NOMO-1 treated with dmso at 0.1 percent for 144 hours (cell line): ENCODE results near the gene RPL7L1.
"Not testable (repeated sequence)": the region's sequence is repeated elsewhere in the genome, so short reads cannot be mapped to it uniquely, and the experiment has no call there.

Experiments used
- DNase-seq: peaks from one replicate; lab custom pipeline; 2025; ENCODE audit not compliant: unreplicated experiment; lab: John Stamatoyannopoulos, UW

RPL7L1 gene

DNA sequence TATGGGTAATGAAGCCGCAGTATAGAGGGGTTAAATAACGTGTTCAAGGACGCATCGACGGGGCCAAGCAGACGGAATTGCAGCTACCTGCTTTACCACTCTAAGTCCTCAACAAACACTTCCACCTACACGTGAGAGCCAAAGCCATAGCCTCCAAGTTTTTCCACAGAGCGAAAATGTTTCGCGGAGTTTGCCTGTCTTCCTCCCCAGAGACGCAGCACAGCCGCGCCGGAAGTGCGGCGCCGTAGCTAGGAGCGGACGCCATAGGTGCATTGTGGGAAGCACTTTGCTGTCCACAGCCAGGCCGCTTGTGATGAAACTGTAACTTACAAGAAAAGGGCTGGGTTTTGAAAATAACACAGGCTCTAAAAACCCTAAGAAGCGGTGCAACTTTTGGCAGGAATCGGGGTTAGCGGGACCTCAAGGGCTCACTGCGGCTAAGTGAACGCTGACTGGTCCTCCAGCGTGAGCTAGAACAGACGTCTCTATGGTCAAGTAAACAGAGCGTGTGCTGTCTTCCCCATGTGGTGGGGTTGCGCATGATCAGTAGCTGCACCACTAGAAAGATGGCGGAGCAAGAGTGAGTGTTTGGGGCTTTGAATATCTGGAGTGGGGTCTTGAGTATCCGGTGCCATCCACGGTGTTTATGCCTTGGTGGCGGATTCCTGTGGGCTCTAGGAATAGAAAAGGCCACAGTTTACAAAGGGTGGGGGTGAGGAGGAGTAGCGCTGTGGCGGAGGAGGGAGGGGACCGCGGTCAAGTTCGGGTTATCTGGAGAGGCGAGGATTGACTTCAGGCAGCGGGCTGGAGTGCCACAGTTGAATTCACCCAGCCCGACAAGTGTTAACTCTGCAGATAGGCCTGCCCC, at the start of gene RPL7L1:
TSS of gene RPL7L1 (plus strand) at position 245 of the 868 bp plus-strand sequence. CDS start at position 540, 295 bp downstream.
- DNase-seq, result peak; percentile 81

DNA sequence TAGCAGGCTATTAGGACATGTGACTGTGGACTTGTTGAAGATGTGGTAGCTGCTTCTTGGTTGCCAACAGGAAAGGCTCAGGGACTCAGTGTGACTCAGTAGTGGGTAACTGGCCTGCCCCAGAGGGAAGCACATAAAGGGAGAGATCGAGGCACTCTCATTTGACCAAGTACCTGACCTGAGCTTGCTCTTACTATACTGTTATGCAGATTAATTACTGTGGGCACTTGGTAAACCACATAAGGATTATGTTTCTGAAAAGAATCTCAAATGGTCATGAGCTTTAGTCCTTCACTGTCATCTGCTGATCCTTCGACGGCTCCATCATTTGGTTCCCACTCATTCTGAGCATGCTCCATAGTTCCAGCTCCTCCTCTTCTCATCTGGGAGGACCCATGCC, 48.2 kb upstream of the RPL7L1 start:
- DNase-seq, result no peak

DNA sequence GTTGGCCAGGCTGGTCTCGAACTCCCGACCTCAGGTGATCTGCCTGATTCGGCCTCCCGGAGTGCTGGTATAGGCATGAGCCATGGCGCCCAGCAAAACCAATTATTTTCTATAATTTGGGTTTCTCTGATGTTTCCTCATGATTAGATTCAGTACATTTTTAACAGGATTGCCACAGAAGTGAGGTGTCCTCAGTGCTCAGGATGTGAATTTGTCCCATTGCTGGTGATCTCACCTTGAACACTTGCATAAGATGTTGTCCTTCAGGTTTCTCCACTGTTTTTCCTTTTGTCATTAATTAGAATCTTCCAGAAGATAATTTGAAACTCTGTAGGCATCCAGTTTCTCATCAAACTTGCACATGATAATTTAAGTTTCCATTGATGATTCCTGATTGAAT, 45.4 kb upstream of the RPL7L1 start:
- no peak for DNase-seq

DNA sequence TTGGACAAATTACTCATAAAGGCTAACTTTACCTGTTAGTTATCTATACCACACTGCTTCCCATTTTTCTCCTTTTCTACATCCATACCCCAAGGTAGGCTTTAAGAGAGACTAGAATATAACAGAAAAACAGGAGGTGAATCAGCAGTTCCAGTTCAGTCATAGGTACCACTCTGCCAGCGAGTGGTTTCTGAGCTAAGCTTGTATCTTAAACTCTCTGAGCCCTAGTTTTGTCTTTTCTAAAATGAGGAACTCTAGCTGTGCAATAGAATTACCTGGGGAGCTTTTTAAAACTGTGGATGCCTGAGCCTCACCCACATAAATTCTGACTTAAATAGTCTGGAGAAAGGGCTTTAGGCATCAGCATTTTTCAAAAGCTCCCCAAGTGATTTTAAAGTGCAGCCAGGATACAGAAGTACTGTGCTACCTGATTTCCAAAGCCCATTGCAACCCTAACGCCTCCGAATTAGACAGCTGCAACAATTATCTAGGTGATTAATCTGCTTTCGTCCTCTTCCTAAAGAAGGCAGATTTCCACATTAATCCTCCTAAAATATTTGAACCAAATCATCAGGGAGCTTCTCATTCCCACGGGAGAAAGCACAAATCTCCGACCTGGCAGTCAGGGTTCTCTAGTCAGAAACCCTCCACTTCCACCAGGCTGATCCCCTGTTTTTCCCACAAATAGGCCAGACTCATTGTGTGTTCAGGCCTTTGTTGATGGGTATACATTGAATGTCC, 37.4 kb upstream of the RPL7L1 start:
- DNase-seq, result no peak

- DNase-seq, result no peak
These were observed 34.1 kb upstream of the RPL7L1 start for GRCh38 chr6:42845327-42845694.

GRCh38 chr6:42846505-42846904, 32.9 kb upstream of the RPL7L1 start:
- no peak for DNase-seq

GRCh38 chr6:42848700-42849099, 30.7 kb upstream of the RPL7L1 start:
- no peak for DNase-seq

GRCh38 chr6:42851599-42851998, 27.8 kb upstream of the RPL7L1 start:
- DNase-seq, result no peak

- DNase-seq, result no peak
These were observed 19.4 kb upstream of the RPL7L1 start for GRCh38 chr6:42860036-42860435.

- no peak for DNase-seq
These were observed 18.9 kb upstream of the RPL7L1 start for GRCh38 chr6:42860481-42860880.

DNA sequence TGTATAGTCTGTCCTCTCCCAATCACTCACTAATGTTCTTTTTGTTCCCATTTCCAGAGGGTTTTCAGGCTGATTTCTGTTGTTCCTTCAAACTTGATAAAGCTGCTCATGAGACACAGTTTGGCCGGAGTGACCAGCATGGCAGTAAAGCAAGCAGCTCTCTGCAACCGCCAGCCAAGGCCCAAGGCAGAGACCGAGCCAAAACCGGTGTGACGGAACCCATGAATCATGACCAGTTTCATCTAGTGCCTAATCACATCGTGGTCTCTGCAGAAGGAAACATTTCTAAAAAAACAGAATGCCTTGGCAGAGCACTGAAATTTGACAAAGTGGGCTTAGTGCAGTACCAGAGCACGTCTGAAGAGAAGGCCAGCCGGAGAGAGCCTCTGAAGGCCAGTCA, 14.8 kb upstream of the RPL7L1 start:
- no peak for DNase-seq

DNA sequence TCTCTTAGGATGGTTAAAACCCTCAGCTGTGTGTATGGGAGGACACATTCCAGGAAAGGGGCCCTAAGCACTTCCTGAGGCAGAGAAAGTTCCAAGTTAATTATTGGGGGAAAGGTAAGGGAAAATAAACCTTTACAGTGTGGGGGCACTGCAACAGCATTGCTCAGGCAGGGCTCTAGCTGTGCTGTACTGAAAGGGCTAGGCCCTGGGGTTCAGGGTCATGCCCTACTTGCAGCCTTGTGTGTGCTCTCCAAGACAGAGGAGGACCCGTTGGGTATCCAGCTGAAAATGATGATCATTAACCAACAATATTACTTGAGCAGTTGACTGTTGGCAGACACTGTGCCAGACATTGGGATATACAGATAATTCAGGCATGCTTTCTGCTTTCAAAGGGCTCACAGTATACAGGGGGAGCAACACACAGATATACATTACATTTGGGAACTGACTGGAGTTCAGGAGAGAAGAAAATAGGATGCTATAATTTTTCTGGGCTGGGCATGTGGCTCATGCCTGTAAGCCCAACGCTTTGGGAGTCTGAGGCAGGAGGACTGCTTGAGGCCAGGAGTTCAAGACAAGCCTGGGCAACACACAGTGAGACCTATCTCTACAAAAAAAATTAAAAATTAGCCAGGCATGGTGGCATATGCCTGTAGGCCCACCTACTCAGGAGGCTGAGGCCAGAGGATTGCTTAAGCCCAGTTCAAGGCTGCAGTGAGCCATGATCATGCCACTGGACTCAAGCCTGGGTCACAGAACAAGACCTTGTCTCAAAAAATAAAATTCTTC, 9.1 kb upstream of the RPL7L1 start:
- DNase-seq, result no peak

GRCh38 chr6:42871711-42872110, 7.7 kb upstream of the RPL7L1 start:
- no peak for DNase-seq

DNA sequence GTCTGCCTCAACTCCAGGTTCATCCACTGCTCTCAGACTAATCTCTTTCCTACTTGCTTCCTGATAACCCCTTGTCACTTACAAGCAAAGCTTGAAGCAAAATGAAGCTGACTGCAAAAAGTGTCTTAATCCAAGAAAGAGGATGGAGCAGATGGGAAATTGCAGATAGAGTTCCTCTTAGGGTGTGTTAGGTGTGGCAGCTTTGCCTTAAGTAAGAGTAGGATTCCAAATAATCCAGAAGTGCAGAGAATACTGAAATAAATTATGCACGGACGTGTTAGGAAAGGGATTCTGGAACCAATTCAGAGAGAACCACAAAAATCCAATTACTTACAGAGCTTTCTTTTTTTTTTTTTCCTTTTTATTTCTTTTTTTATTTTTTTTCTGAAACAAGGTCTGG, 6.1 kb upstream of the RPL7L1 start:
- DNase-seq, result no peak

DNA sequence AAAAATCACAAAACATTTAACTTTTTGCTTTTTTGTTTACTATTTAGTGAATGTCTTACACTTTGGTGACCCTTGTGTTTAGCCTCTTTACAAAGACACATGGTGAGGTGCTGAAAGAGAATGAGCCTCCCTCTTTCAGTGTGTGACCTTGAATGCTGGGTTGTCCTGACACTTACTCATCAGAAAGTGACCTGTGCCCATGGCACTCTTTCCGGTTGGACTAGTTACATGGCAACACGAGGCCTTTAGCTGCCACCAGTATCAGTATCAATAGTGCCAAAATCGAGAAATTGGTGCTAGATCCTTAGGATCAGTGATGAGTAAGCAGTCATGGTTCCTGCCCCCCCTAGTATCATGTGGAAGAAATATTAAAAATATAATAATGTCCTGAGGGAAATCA, 1.7 kb upstream of the RPL7L1 start:
- DNase-seq, result no peak

DNA sequence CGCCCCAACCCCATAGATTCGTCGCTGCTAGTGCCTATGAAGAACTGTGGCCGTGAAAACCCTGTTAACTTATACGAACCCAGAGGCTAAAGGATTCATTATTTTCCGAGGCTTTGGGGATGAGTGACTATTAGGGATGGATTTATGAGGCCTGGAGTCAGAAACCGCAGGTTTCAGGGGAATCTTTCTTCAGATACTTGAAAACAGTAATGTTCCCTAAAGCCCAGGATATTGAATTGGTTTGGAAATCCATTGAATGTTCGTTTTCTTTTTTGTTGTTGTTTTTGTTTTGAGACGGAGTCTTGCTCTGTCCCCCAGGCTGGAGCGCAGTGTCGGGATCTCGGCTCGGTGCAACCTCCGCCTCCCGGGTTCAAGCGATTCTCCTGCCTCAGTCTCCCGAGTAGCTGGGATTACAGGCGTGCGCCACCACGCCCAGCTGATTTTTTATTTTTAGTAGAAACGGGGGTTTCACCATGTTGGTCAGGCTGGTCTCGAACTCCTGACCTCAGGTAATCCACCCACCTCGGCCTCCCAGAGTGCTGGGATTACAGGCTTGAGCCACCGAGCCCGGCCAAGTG, 913 bp downstream of the RPL7L1 start:
- DNase-seq, result not testable (repeated sequence)

DNA sequence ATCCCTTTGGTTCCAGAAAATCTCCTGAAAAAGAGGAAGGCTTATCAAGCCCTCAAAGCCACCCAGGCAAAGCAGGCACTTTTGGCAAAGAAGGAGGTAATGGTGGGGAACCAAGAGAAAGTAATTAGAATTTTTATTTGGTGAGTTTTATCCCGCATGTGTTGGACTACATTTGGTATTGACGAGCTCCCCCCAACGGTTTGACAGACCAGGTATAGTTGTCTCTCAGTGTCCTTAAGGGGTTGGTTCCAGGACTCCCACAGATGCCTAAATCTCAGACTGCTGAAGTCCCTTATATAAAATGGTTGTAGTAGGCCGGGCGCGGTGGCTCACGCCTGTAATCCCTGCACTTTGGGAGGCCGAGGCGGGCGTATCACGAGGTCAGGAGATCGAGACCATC, 1.5 kb downstream of the RPL7L1 start:
- not testable (repeated sequence) for DNase-seq

DNA sequence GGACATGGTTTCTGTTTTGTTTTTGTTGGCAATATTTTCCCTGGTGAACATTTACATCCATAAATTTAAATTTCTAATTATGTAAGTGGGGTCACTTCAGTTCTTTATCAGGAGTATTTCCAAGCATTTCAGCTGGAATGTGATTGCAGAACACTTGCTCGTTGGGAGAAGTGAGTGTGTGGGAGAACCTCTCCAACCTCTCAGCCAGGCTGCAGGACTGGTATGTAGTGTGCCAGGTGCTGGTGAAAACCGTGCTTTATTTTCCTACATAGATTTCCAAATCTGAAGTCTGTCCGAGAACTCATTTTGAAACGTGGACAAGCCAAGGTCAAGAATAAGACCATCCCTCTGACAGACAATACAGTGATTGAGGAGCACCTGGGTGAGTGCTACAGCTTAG, 6.3 kb downstream of the RPL7L1 start:
- DNase-seq, result no peak

GRCh38 chr6:42888201-42888600, 8.8 kb downstream of the RPL7L1 start:
- DNase-seq, result not testable (repeated sequence)

GRCh38 chr6:42889815-42890214, 10.4 kb downstream of the RPL7L1 start:
- no peak for DNase-seq
